ENCODE measurements around the gene FSTL4. TPM values are rescaled to one million over a fixed set of nuclear protein-coding genes. Genes with fewer than 3 reads are reported as not detected.

The FSTL4 gene
- total and polyA plus RNA-seq, 2 experiments from 2014 or later, result 0.47 to 0.74 TPM

- 93% methylated on average over 4 of the region's 4 CpGs for WGBS (ENCODE audit: low lambda C conversion rate, missing lambda C conversion rate)
- no peaks in the 10 kb centered on the region for H3K36me3 ChIP-seq (replicated peaks; ENCODE audit: insufficient read depth, low read depth)
- H3K4me1 ChIP-seq (ENCODE audit: insufficient read depth), result no peaks in the 10 kb centered on the region
- no peak for DNase-seq (ENCODE audit: low spot score)
- H3K27me3 ChIP-seq, result no peaks in the 10 kb centered on the region
- no peaks in the 10 kb centered on the region for H4K20me1 ChIP-seq (ENCODE audit: insufficient read depth, poor library complexity, severe bottlenecking)
- H3K9me3 ChIP-seq (ENCODE audit: low read depth), result no peaks in the 10 kb centered on the region
- TF ChIP-seq EZH2phosphoT487 (IDR thresholded peaks at IDR 0.05; ENCODE audit: low read depth, severe bottlenecking, unreplicated experiment) (no peak), CTCF (IDR thresholded peaks at IDR 0.05; ENCODE audit: poor library complexity) (no peak), EZH2 (IDR thresholded peaks at IDR 0.05; ENCODE audit: borderline replicate concordance) (no peak)
- H3K4me2 ChIP-seq, result no peak overlapping the region
- no peak overlapping the region for H3K27ac ChIP-seq
- H3K79me2 ChIP-seq, result no peaks in the 10 kb centered on the region
- no peak overlapping the region for H3K4me3 ChIP-seq
- no peaks in the 10 kb centered on the region for H3K9me2 ChIP-seq (replicated peaks; ENCODE audit: insufficient read depth)
- H2AFZ ChIP-seq, result no peak overlapping the region
These were observed 205.9 kb downstream of the FSTL4 start for GRCh38 chr5:133406208-133406976.

GRCh38 chr5:133405275-133406034 lies 206.9 kb downstream of the FSTL4 start:
- Histone ChIP-seq H3K79me2 (no peaks in the 10 kb centered on the region), H3K9me2 (replicated peaks; ENCODE audit: insufficient read depth) (no peaks in the 10 kb centered on the region), H3K9me3 (ENCODE audit: low read depth) (no peaks in the 10 kb centered on the region), H3K27me3 (no peaks in the 10 kb centered on the region), H3K4me1 (ENCODE audit: insufficient read depth) (no peaks in the 10 kb centered on the region), H3K4me3 (no peak overlapping the region), H3K27ac (no peak overlapping the region), H2AFZ (no peak overlapping the region), H4K20me1 (ENCODE audit: insufficient read depth, poor library complexity, severe bottlenecking) (no peaks in the 10 kb centered on the region), H3K36me3 (replicated peaks; ENCODE audit: insufficient read depth, low read depth) (no peaks in the 10 kb centered on the region), H3K4me2 (no peak overlapping the region)
- no peak for DNase-seq (ENCODE audit: low spot score)
- WGBS (ENCODE audit: low lambda C conversion rate, missing lambda C conversion rate), result 93% methylated on average over 16 of the region's 17 CpGs
- no peak for TF ChIP-seq EZH2 (IDR thresholded peaks at IDR 0.05; ENCODE audit: borderline replicate concordance)
- no peak for TF ChIP-seq CTCF (IDR thresholded peaks at IDR 0.05; ENCODE audit: poor library complexity)
- no peak for TF ChIP-seq EZH2phosphoT487 (IDR thresholded peaks at IDR 0.05; ENCODE audit: low read depth, severe bottlenecking, unreplicated experiment)

- H3K36me3 ChIP-seq (replicated peaks; ENCODE audit: insufficient read depth, low read depth), result no peaks in the 10 kb centered on the region
- H3K9me3 ChIP-seq (ENCODE audit: low read depth), result no peaks in the 10 kb centered on the region
- H3K4me1 ChIP-seq (ENCODE audit: insufficient read depth), result no peaks in the 10 kb centered on the region
- H3K79me2 ChIP-seq, result no peaks in the 10 kb centered on the region
- H3K27me3 ChIP-seq, result no peaks in the 10 kb centered on the region
- no peak for DNase-seq (ENCODE audit: low spot score)
- H3K4me2 ChIP-seq, result no peak overlapping the region
- H4K20me1 ChIP-seq (ENCODE audit: insufficient read depth, poor library complexity, severe bottlenecking), result no peaks in the 10 kb centered on the region
- H3K4me3 ChIP-seq, result no peak overlapping the region
- no peak overlapping the region for H2AFZ ChIP-seq
- TF ChIP-seq CTCF (IDR thresholded peaks at IDR 0.05; ENCODE audit: poor library complexity), result no peak
- no peak for TF ChIP-seq EZH2 (IDR thresholded peaks at IDR 0.05; ENCODE audit: borderline replicate concordance)
- TF ChIP-seq EZH2phosphoT487 (IDR thresholded peaks at IDR 0.05; ENCODE audit: low read depth, severe bottlenecking, unreplicated experiment), result no peak
- 87% methylated on average over 7 of the region's 7 CpGs for WGBS (ENCODE audit: low lambda C conversion rate, missing lambda C conversion rate)
- no peaks in the 10 kb centered on the region for H3K9me2 ChIP-seq (replicated peaks; ENCODE audit: insufficient read depth)
- H3K27ac ChIP-seq, result no peak overlapping the region
These were observed 207.6 kb downstream of the FSTL4 start for GRCh38 chr5:133404724-133405123.
